ENCODE data around the gene DAO. TPM values are rescaled to one million over a fixed set of nuclear protein-coding genes. Genes with fewer than 3 reads are reported as not detected.
A peak's percentile ranks its signal among the peaks of the same experiment; 100 is the strongest.
"Not testable (repeated sequence)": the region's sequence is repeated elsewhere in the genome, so short reads cannot be mapped to it uniquely, and the experiment has no call there.

Gene DAO
- total RNA-seq, 2 donors from 2014 or later, result not detected

GRCh38 chr12:108855284-108856169 is 24.4 kb upstream of the DAO start:
- Mint-ChIP-seq H3K27me3 (no peaks in the 10 kb centered on the region), H3K4me3 (peak overlapping the region; percentile 96), H3K9me3 (no peaks in the 10 kb centered on the region), H3K4me1 (peaks cover 36% of the 10 kb centered on the region), H3K27ac (peak overlapping the region; percentile 99), H3K36me3 (ENCODE audit: low read depth) (peaks cover 64% of the 10 kb centered on the region)
- ATAC-seq (replicated peaks), result no peak

- Mint-ChIP-seq H3K36me3 (ENCODE audit: low read depth) (peaks cover 60% of the 10 kb centered on the region), H3K9me3 (no peaks in the 10 kb centered on the region), H3K27me3 (no peaks in the 10 kb centered on the region), H3K27ac (peak overlapping the region; percentile 99), H3K4me3 (peak overlapping the region; percentile 96), H3K4me1 (peaks cover 36% of the 10 kb centered on the region)
- no peak for ATAC-seq (replicated peaks)
Observed at GRCh38 chr12:108856170-108856427, 23.8 kb upstream of the DAO start.

DNA sequence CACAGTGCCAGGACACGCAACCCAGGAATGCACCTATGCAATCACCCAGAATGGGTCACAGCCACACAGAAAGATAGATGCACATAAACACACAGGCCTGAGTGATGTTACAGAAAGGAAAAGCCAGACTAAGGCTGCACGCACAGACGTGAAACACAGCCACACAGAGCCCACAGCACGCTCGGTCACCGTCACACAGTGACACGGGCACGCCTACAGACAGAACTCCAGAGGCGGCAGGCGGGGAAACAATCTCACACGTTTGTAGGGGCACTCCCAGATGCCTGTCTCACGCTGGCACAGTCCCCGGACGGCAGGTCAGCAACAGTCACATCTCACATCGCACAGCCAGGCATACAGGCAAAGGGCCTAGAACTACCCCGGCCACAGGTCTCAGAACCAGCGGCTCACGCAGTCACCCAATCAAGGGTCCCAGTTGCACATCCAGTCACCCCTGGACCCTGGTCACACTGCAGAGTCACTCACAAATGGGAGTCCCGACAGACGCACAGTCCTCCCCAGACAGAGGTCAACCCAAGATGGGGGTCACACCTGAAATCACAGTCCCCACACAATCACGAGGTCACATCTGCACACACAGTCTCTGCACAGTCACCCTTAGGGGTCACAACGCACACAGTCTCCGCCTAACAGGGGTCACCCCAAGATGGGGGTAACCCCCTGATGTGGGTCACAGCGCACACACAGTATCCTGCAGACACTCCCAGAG is 23.3 kb upstream of the DAO start:
- Mint-ChIP-seq H3K9me3 (no peaks in the 10 kb centered on the region), H3K4me3 (peak overlapping the region; percentile 96), H3K4me1 (peaks cover 34% of the 10 kb centered on the region)

DNA sequence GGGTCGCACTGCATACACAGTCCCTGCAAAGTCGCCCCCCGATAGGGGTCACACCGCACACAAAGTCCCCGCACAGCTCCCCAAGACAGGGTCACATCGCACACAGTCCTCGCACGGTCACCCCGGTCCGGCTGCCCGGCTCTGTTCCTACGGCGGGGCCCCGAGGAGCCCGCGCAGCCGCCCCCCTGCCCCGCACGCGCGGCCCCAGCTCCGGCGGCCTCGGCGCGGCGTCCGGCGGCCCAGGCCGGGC is 22.8 kb upstream of the DAO start:
- Mint-ChIP-seq H3K27me3 (no peaks in the 10 kb centered on the region), H3K36me3 (ENCODE audit: low read depth) (peaks cover 50% of the 10 kb centered on the region), H3K4me1 (peaks cover 32% of the 10 kb centered on the region), H3K4me3 (peak overlapping the region; percentile 96), H3K27ac (peak overlapping the region; percentile 99), H3K9me3 (no peaks in the 10 kb centered on the region)
- ATAC-seq (replicated peaks), result no peak

More for the DNA sequence above, 23.3 kb upstream of the DAO start:
- Mint-ChIP-seq H3K27ac (peak overlapping the region; percentile 99), H3K36me3 (ENCODE audit: low read depth) (peaks cover 55% of the 10 kb centered on the region), H3K27me3 (no peaks in the 10 kb centered on the region)
- peak; percentile 73 for ATAC-seq (replicated peaks)

DNA sequence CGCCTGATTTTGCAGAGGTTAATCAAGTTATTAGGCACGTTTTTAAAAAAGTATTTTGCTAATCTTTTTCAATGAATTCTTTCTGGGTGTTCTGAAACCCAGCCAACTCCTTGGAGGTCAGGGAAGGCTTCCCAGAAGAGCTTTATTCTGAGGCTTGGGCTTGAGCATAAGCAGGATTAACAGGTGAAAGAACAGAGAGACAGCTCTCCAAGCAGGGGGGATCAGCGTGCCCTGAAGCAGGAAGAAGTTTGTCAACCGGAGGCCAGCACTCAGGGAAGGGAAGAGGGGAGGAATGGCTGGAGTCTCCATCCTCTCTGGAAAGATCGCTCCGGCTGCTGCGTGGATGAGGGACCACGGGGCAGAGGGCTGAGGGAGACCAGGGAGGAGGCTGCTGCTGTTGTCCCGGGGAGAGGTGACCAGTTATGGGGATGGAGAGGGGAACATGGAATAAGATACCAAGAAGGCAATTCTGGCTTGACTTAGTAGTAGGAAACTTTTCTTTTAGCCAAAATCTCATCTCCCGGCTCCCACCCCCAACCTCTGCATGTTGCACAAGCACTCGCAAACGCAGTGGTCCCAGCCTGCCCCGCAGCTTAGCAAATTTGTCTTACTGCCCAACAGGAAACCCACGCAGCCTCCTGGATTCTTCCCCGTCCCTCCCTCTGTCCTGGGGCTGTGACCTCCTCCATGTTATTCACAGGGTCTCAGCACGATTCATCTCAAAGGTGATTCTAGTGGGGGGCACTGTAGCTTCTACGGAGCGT is 21.4 kb upstream of the DAO start:
- no peaks in the 10 kb centered on the region for H3K9me3 Mint-ChIP-seq
- ATAC-seq (replicated peaks), result no peak
- H3K4me1 Mint-ChIP-seq, result peaks cover 32% of the 10 kb centered on the region
- H3K4me3 Mint-ChIP-seq, result peak overlapping the region; percentile 94
- no peaks in the 10 kb centered on the region for H3K27me3 Mint-ChIP-seq
- H3K27ac Mint-ChIP-seq, result peak overlapping the region; percentile 93
- H3K36me3 Mint-ChIP-seq (ENCODE audit: low read depth), result peaks cover 36% of the 10 kb centered on the region

DNA sequence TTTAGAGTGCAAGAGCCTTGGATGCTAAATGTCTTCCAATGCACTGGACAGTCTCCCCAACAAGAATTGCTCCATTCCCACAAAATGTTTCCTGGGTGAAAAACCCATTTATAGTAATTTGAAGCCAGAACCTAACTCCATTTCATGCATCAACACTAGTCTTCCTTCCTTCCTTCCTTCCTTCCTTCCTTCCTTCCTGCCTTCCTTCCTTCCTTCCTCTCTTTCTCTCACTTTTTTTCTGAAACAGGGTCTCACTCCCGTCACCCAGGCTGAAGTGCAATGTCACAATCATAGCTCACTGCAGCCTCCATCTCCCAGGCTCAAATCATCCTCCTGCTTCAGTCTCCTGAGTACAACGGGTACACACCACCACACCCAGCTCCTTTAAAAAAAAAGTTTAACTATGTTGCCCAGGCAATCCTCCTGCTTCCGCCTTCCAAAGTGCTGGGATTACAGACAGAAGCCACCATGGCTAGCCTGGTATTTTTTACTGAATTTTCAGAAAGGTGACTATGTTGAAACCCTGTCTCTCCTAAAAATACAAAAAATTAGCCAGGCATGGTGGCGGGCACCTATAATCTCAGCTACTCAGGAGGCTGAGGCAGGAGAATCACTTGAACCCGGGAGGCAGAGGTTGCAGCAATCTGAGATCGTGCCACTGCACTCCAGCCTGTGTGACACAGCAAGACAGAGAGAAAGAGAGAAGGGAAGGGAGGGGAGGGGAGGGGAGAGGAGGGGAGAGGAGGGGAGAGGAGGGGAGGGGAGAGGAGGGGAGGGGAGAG is 20.6 kb upstream of the DAO start:
- peak overlapping the region; percentile 94 for H3K4me3 Mint-ChIP-seq
- H3K9me3 Mint-ChIP-seq; ATAC-seq (replicated peaks); H3K27me3 Mint-ChIP-seq: not testable (repeated sequence)
- peaks cover 23% of the 10 kb centered on the region for H3K4me1 Mint-ChIP-seq
- H3K36me3 Mint-ChIP-seq (ENCODE audit: low read depth), result peaks cover 27% of the 10 kb centered on the region
- peak overlapping the region; percentile 93 for H3K27ac Mint-ChIP-seq

- H3K4me3 Mint-ChIP-seq, result no peak overlapping the region
- H3K36me3 Mint-ChIP-seq (ENCODE audit: low read depth), result peaks cover 21% of the 10 kb centered on the region
- no peaks in the 10 kb centered on the region for H3K27me3 Mint-ChIP-seq
- peaks cover 18% of the 10 kb centered on the region for H3K4me1 Mint-ChIP-seq
- H3K27ac Mint-ChIP-seq, result no peak overlapping the region
- H3K9me3 Mint-ChIP-seq, result no peaks in the 10 kb centered on the region
- ATAC-seq (replicated peaks), result no peak
Observed at GRCh38 chr12:108859923-108860291, 20.0 kb upstream of the DAO start.

GRCh38 chr12:108860443-108860842 is 19.4 kb upstream of the DAO start:
- Mint-ChIP-seq H3K4me1 (peaks cover 12% of the 10 kb centered on the region), H3K9me3 (no peaks in the 10 kb centered on the region), H3K4me3 (no peak overlapping the region), H3K27me3 (no peaks in the 10 kb centered on the region), H3K27ac (no peak overlapping the region), H3K36me3 (ENCODE audit: low read depth) (peaks cover 16% of the 10 kb centered on the region)
- ATAC-seq (replicated peaks), result no peak

DNA sequence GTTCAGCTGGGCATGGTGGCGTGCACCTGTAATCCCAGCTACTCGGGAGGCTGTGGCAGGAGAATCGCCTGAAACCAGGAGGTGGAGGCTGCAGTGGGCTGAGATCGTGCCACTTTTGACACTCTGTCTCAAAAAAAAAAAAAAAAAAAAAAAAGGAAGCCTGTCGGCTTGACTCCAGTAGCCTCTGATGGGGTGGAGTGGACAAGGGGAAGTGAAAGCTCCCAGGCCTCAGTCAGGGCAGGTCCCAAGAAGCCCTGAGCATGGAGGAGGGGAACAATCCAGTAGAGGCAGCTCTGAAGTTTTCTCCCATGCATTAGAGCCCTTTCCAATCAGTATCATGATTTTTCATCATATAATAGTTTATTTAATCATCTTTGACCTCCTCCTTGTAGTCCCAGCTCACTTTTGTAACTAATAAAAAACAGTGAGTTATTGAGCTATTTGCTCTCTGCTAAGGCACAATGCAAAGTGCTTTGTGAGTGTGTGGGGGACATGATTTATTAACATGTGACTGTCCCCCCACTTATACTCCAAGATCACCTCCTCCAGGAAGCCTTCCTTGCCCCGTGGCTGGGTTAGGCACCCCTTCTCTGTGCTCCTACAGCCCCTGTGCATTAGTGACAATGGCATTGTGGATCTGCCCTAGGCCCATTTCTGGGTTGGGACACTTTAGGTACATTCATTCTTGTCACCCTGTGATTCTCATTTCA is 17.9 kb upstream of the DAO start:
- Mint-ChIP-seq H3K27me3 (no peaks in the 10 kb centered on the region), H3K36me3 (ENCODE audit: low read depth) (peaks cover under 1% of the 10 kb centered on the region), H3K27ac (no peak overlapping the region), H3K4me1 (peaks cover 6% of the 10 kb centered on the region), H3K9me3 (no peaks in the 10 kb centered on the region), H3K4me3 (no peak overlapping the region)
- ATAC-seq (replicated peaks), result no peak

DNA sequence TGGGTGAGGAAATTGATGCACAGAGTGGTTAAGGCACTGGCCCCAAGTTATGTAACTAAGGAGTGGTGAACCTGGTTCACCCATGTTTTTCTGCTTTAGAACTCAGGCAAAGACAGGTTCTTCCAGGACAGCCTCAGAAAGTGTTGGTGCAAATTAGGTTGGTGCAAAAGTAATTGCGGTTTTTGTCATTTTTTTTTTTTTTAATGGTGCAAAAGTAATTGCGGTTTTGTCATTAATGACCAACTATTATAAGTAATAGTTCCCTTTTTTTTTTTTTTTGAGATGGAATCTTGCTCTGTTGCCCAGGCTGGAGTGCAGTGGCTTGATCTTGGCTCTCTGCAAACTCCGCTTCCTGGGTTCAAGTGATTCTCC is 17.3 kb upstream of the DAO start:
- H3K36me3 Mint-ChIP-seq (ENCODE audit: low read depth), result no peaks in the 10 kb centered on the region
- no peaks in the 10 kb centered on the region for H3K27me3 Mint-ChIP-seq
- peaks cover 6% of the 10 kb centered on the region for H3K4me1 Mint-ChIP-seq

GRCh38 chr12:108865169-108865568 is 14.7 kb upstream of the DAO start:
- Mint-ChIP-seq H3K4me3 (no peak overlapping the region), H3K36me3 (ENCODE audit: low read depth) (no peaks in the 10 kb centered on the region), H3K4me1 (no peaks in the 10 kb centered on the region), H3K9me3 (no peaks in the 10 kb centered on the region), H3K27ac (no peak overlapping the region), H3K27me3 (no peaks in the 10 kb centered on the region)
- ATAC-seq (replicated peaks), result no peak

More for the DNA sequence above, 17.3 kb upstream of the DAO start:
- ATAC-seq (replicated peaks), result no peak
- Mint-ChIP-seq H3K27ac (no peak overlapping the region), H3K9me3 (no peaks in the 10 kb centered on the region), H3K4me3 (no peak overlapping the region)

DNA sequence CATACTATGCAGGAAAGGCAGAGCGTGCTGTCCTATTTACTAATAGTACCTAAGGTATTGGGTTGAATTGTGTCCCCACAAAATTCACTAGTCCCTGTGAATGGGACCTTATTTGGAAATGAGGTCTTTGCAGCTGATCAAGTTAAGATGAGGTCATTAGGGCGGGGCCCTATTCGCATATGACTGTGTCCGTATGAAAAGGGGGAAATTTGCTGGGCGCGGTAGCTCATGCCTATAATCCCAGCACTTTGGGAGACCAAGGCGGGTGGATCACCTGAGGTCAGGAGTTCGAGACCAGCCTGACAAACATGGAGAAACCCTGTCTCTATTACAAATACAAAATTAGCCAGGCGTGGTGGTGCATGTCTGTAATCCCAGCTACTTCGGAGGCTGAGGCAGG is 13.8 kb upstream of the DAO start:
- not testable (repeated sequence) for H3K4me1 Mint-ChIP-seq; H3K4me3 Mint-ChIP-seq; H3K27ac Mint-ChIP-seq; ATAC-seq (replicated peaks); H3K9me3 Mint-ChIP-seq; H3K36me3 Mint-ChIP-seq (ENCODE audit: low read depth); H3K27me3 Mint-ChIP-seq

DNA sequence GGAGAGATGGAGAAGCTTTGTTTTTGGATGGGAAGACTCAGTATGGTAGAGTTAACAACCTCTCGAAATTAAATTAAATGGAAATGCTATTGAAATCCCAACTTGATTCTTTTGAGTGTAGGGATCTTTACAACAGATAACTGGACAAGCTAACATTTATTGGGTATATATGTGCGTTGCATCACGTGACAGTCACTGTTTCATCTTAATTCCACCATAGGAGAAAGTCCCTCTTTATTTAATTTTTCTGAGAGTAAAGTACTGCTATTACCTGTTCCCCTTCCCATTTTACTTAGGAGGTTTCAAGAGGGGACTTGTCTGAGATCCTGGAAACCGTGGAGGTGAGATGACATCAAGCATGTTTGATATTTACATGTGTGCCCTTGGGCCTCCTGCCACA is 11.1 kb upstream of the DAO start:
- no peak for ATAC-seq (replicated peaks)
- Mint-ChIP-seq H3K27ac (no peak overlapping the region), H3K4me1 (no peaks in the 10 kb centered on the region), H3K27me3 (no peaks in the 10 kb centered on the region), H3K9me3 (no peaks in the 10 kb centered on the region), H3K4me3 (no peak overlapping the region), H3K36me3 (ENCODE audit: low read depth) (no peaks in the 10 kb centered on the region)

DNA sequence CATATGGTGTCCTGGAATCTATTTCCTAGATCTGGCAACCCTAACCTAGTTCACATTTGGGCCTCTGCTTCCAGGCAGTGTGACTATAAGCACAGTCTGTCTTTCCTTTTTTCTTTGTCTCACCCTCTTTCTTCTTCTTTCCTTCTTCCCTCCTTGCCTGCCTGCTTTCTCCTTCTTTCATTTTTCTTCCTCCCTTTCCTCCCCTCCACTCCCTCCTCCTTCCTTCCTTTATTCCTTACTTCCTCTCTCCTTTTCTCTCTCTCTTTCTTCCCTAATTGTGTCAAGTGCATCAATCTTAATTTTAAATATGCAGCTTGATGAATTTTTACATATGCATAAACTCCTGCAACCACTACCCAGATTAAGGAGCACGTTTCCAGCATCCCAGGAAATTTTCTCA is 4.6 kb upstream of the DAO start:
- Mint-ChIP-seq H3K27me3 (no peaks in the 10 kb centered on the region), H3K9me3 (no peaks in the 10 kb centered on the region)
- ATAC-seq (replicated peaks), result no peak

More for the DNA sequence above, 4.6 kb upstream of the DAO start:
- H3K27ac Mint-ChIP-seq, result no peak overlapping the region
- peaks cover 9% of the 10 kb centered on the region for H3K4me1 Mint-ChIP-seq
- no peaks in the 10 kb centered on the region for H3K36me3 Mint-ChIP-seq (ENCODE audit: low read depth)
- no peak overlapping the region for H3K4me3 Mint-ChIP-seq
